ENCODE results near the gene COL18A1.

DNA sequence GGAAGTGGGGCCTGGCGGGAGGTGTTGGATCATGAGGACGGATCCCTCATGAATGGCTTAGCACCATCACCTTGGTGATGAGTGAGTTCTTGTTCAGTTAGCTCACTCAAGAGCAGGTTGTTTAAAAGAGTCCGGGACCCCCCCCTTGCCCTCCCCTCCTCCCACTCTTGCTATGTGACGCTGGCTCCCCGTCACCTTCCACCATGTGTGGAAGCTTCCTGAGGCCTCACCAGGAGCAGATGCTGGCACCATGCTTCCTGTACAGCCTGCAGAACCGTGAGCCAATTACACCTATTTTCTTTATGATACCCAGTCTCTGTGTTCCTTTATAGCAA, 140.2 kb downstream of the COL18A1 start:
- TF ChIP-seq, protein P1, sequence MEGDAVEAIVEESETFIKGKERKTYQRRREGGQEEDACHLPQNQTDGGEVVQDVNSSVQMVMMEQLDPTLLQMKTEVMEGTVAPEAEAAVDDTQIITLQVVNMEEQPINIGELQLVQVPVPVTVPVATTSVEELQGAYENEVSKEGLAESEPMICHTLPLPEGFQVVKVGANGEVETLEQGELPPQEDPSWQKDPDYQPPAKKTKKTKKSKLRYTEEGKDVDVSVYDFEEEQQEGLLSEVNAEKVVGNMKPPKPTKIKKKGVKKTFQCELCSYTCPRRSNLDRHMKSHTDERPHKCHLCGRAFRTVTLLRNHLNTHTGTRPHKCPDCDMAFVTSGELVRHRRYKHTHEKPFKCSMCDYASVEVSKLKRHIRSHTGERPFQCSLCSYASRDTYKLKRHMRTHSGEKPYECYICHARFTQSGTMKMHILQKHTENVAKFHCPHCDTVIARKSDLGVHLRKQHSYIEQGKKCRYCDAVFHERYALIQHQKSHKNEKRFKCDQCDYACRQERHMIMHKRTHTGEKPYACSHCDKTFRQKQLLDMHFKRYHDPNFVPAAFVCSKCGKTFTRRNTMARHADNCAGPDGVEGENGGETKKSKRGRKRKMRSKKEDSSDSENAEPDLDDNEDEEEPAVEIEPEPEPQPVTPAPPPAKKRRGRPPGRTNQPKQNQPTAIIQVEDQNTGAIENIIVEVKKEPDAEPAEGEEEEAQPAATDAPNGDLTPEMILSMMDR (conservative IDR thresholded peaks at IDR 0.05; ENCODE audit: low read depth, low read length) = no peak
- no peak for TF ChIP-seq EZH2 (IDR thresholded peaks at IDR 0.05; ENCODE audit: borderline replicate concordance, low read depth, low read length, poor library complexity, severe bottlenecking)
